Loucy (cell line): ENCODE results near the gene TNS3.

Source experiments
- H2AFZ ChIP-seq: fragments of 200-600 bp; sonication (generic); 2 replicates; pipeline ENCODE4 v1.6.0; 2016; ENCODE audit warnings: antibody characterized with exemption, mild to moderate bottlenecking, low read length, moderate library complexity
- H3F3A ChIP-seq: fragments of 200-600 bp; 2 replicates; pipeline ENCODE4 v1.6.0; 2016; ENCODE audit warnings: antibody characterized with exemption, low read depth, mild to moderate bottlenecking
- H3K27me3 ChIP-seq: fragments of 200-600 bp; sonication (generic); 2 replicates; pipeline ENCODE4 v1.6.1; 2014; ENCODE audit warnings: low read length, mild to moderate bottlenecking; ENCODE audit not compliant: insufficient read depth, poor library complexity, severe bottlenecking
- H3K36me3 ChIP-seq: fragments of 200-600 bp; sonication (generic); 2 replicates; pipeline ENCODE4 v1.6.1; 2016; ENCODE audit warnings: low read length; ENCODE audit not compliant: insufficient read depth
- H3K4me1 ChIP-seq: fragments of 200-600 bp; sonication (generic); 2 replicates; pipeline ENCODE4 v1.5.1; 2014; ENCODE audit warnings: low read length, mild to moderate bottlenecking; ENCODE audit not compliant: insufficient read depth, poor library complexity, severe bottlenecking
- H3K4me2 ChIP-seq: fragments of 200-600 bp; sonication (generic); 2 replicates; pipeline ENCODE4 v1.6.0; 2014; ENCODE audit warnings: antibody characterized with exemption, low read length, low read depth, mild to moderate bottlenecking; ENCODE audit not compliant: poor library complexity, severe bottlenecking
- H3K4me3 ChIP-seq: fragments of 200-600 bp; sonication (generic); 2 replicates; pipeline ENCODE4 v1.5.1; 2014; ENCODE audit warnings: low read length, mild to moderate bottlenecking, mixed read lengths; ENCODE audit not compliant: poor library complexity, severe bottlenecking
- H3K79me2 ChIP-seq: fragments of 200-600 bp; sonication (generic); 2 replicates; pipeline ENCODE4 v1.6.1; 2014; ENCODE audit warnings: low read length; ENCODE audit not compliant: insufficient read depth
- H3K9ac ChIP-seq: fragments of 200-600 bp; sonication (generic); 2 replicates; pipeline ENCODE4 v1.6.0; 2014; ENCODE audit warnings: mild to moderate bottlenecking, low read depth, low read length, moderate library complexity; ENCODE audit not compliant: poor library complexity, severe bottlenecking
- H3K9me2 ChIP-seq: fragments of 200-600 bp; sonication (generic); replicated peaks from 2 replicates; pipeline ENCODE4 v1.6.1; 2016; ENCODE audit warnings: low read depth, low read length, mixed read lengths
- H3K9me3 ChIP-seq: fragments of 200-600 bp; sonication (generic); 2 replicates; pipeline ENCODE4 v1.6.1; 2014; ENCODE audit warnings: mild to moderate bottlenecking, antibody characterized with exemption, low read length, low read depth; ENCODE audit not compliant: insufficient read depth
- H4K20me1 ChIP-seq: fragments of 200-600 bp; sonication (generic); 2 replicates; pipeline ENCODE4 v1.6.0; 2014; ENCODE audit warnings: antibody characterized with exemption, low read length, mild to moderate bottlenecking; ENCODE audit not compliant: insufficient read depth, poor library complexity, severe bottlenecking
- CTCF ChIP-seq: fragments of 200-600 bp; sonication (generic); conservative IDR thresholded peaks from 2 replicates; pipeline ENCODE4 v1.5.1; 2014; ENCODE audit warnings: mild to moderate bottlenecking, antibody characterized with exemption, low read length
- EZH2phosphoT487 ChIP-seq: fragments of 200-600 bp; IDR thresholded peaks from 2 replicates; pipeline ENCODE4 v1.6.1; 2018; ENCODE audit warnings: antibody characterized with exemption, mild to moderate bottlenecking, moderate library complexity, borderline replicate concordance

The TNS3 gene

GRCh38 chr7:47297120-47297519, 284.8 kb downstream of the TNS3 start:
- TF ChIP-seq CTCF: no peak
- TF ChIP-seq EZH2phosphoT487: no peak
- Histone ChIP-seq H3K9me3 (no peaks in the 10 kb centered on the region; the same call in 1 of the 2 replicates), H3F3A (no peaks in the 10 kb centered on the region), H3K4me2 (no peak overlapping the region), H3K9ac (no peak overlapping the region), H3K27me3 (no peaks in the 10 kb centered on the region), H3K4me3 (no peak overlapping the region), H3K36me3 (no peaks in the 10 kb centered on the region), H4K20me1 (no peaks in the 10 kb centered on the region), H3K79me2 (no peaks in the 10 kb centered on the region), H3K9me2 (no peaks in the 10 kb centered on the region), H3K4me1 (no peaks in the 10 kb centered on the region), H2AFZ (no peak overlapping the region)

- H3K4me1 ChIP-seq: no peaks in the 10 kb centered on the region
- H3K36me3 ChIP-seq: no peaks in the 10 kb centered on the region
- H3K9me2 ChIP-seq: no peaks in the 10 kb centered on the region
- H4K20me1 ChIP-seq: no peaks in the 10 kb centered on the region
- no peak overlapping the region for H3K4me2 ChIP-seq
- no peak overlapping the region for H3K9ac ChIP-seq
- H3K79me2 ChIP-seq: no peaks in the 10 kb centered on the region
- no peaks in the 10 kb centered on the region for H3K27me3 ChIP-seq
- TF ChIP-seq EZH2phosphoT487: no peak
- no peak for TF ChIP-seq CTCF
- no peaks in the 10 kb centered on the region for H3F3A ChIP-seq
- H3K4me3 ChIP-seq: no peak overlapping the region
- H2AFZ ChIP-seq: no peak overlapping the region
- H3K9me3 ChIP-seq: no peaks in the 10 kb centered on the region; the same call in 1 of the 2 replicates
Measured at GRCh38 chr7:47295606-47296005, 286.3 kb downstream of the TNS3 start.

GRCh38 chr7:47294556-47295222, 287.2 kb downstream of the TNS3 start:
- H3K36me3 ChIP-seq: no peaks in the 10 kb centered on the region
- no peaks in the 10 kb centered on the region for H3K27me3 ChIP-seq
- H3K4me3 ChIP-seq: no peak overlapping the region
- no peak for TF ChIP-seq EZH2phosphoT487
- TF ChIP-seq CTCF: no peak
- no peaks in the 10 kb centered on the region for H3F3A ChIP-seq
- H3K9ac ChIP-seq: no peak overlapping the region
- H3K4me1 ChIP-seq: no peaks in the 10 kb centered on the region
- no peaks in the 10 kb centered on the region for H3K9me2 ChIP-seq
- no peaks in the 10 kb centered on the region; the same call in 1 of the 2 replicates for H3K9me3 ChIP-seq
- H3K79me2 ChIP-seq: no peaks in the 10 kb centered on the region
- H2AFZ ChIP-seq: no peak overlapping the region
- H3K4me2 ChIP-seq: no peak overlapping the region
- no peaks in the 10 kb centered on the region for H4K20me1 ChIP-seq
